Heart right ventricle (tissue), 16 donors: ENCODE data around the gene LRMDA. TPM values are rescaled to one million over a fixed set of nuclear protein-coding genes. Genes with fewer than 3 reads are reported as not detected.

Source experiments
- ATAC-seq, 8 donors: fragments of 200-7000 bp; cut with Tn5 transposase; one replicate each; pipeline ENCODE4 v1.9.1; 2020; ENCODE audit warnings: mild to moderate bottlenecking in 8 of 8, moderate library complexity in 8 of 8, moderate number of reproducible peaks in 1 of 8
- DNase-seq, 2 donors: peaks; one replicate each; pipeline ENCODE4 v3.0.0-alpha.2; 2020
- H3K27ac ChIP-seq, 10 donors: fragments of 200-600 bp; sonication (generic) in 2 of 10; one replicate each; pipeline versions ENCODE4 v1.5.0 to v1.8.0; 2020 to 2022; ENCODE audit warnings: mild to moderate bottlenecking in 3 of 10
- H3K27me3 ChIP-seq, 7 donors: fragments of 200-600 bp; one replicate each; pipeline ENCODE4 v1.8.0; 2021 to 2022; ENCODE audit warnings: mild to moderate bottlenecking in 2 of 7
- H3K36me3 ChIP-seq, 9 donors: fragments of 200-600 bp; sonication (generic) in 1 of 9; one replicate each; pipeline versions ENCODE4 v1.5.0 to v1.8.0; 2020 to 2022; ENCODE audit warnings: mild to moderate bottlenecking in 2 of 9
- H3K4me1 ChIP-seq, 9 donors: fragments of 200-600 bp; sonication (generic) in 1 of 9; one replicate each; pipeline versions ENCODE4 v1.5.0 to v1.8.0; 2020 to 2022; ENCODE audit warnings: mild to moderate bottlenecking in 4 of 9
- H3K4me3 ChIP-seq, 10 donors: fragments of 200-600 bp; sonication (generic) in 2 of 10; one replicate each; pipeline versions ENCODE4 v1.5.0 to v1.8.0; 2020 to 2022; ENCODE audit warnings: mild to moderate bottlenecking in 7 of 10, moderate library complexity in 2 of 10
- H3K9me3 ChIP-seq, 11 donors: fragments of 200-600 bp in 10 of 11; sonication (generic) in 2 of 11; one replicate each; pipeline versions ENCODE4 v1.5.0 to v1.8.0; 2013 to 2022; ENCODE audit warnings: mild to moderate bottlenecking in 2 of 11, control low read depth in 1 of 11, moderate library complexity in 1 of 11
- CTCF ChIP-seq, 9 donors: fragments of 200-600 bp; sonication (generic) in 2 of 9; IDR thresholded peaks; one replicate each; pipeline versions ENCODE4 v1.5.0 to v1.8.0; 2021 to 2022; ENCODE audit warnings: antibody characterized with exemption in 9 of 9, mild to moderate bottlenecking in 5 of 9, moderate library complexity in 1 of 9
- WGBS, 2 donors: extraction: QIAGEN DNeasy Blood & Tissue Kit; methylation state at CpG; one replicate each; pipeline ENCODE4 v1.1.7; 2013; ENCODE audit warnings: inconsistent platforms in 1 of 2; 5-methylcytosine and 5-hydroxymethylcytosine counted together
- intact Hi-C, 10 donors: fragments of 100-400 bp; cut with DNase I; formaldehyde crosslinking; loops; one replicate each; pipeline versions ENCODE4 v1.11.1 to v1.14.2; 2022
- polyA plus RNA-seq, 2 donors: library from polyadenylated mRNA; stranded (reverse); fragments of 200-250 nt; gene quantifications; one replicate each; pipeline ENCODE4 v1.2.3, GENCODE V29; 2013
- total RNA-seq, 10 donors: library from RNA; stranded (reverse); fragmentation: NEBNext Ultra II Directional in 3 of 10; extraction: Animal tissue kit (Norgen Biotek cat#: 25700) in 3 of 10; gene quantifications; one replicate each; pipeline versions ENCODE4 v1.2.1 to v1.2.4, GENCODE V29; 2021 to 2023
- donor health status: Arrhythmogenic right ventricular cardiomyopathy.
- donor health status: ischemic (EF 13 %, LVEDD 7.1; RV severe dilation, severe dysfunction).
- donor health status: healthy with polysubstance abuse.
- donor health status: DM: no; HTN: yes; CAD: no.
- donor health status: DM: no; HTN: no; CAD: no.
- donor health status: ischemic (EF 25% LVEDD 6.9; RV normal size, moderate dysfunction).
- donor health status: ischemic (EF 25% LVEDD 5.7; RV mildly dilated, moderate dysfunction).
- donor health status: healthy.
- donor health status: DM: yes; HTN: yes; CAD: no.
- donor health status: Ischemic cardiomyopathy.
- donor health status: ischemic (EF 35%, LVEDD 5.7; RV mildly dilated, moderate dysfunction).
- donor health status: nonischemic (EF 11% LVEDD 7.7; RV severe dilation, severe dysfunction).
- donor health status: DM: yes; HTN: yes; CAD: no.
- donor health status: PGD.
- donor health status: ischemic (EF 29% LVEDD 5.4; RV normal size, mild dysfunction).
- donor health status: nonischemic (EF 23%, LVEDD 6.1; RV moderate dilation, normal function).

Gene LRMDA
- total and polyA plus RNA-seq, 12 donors, result 4.0 to 59.8 (median 12.7) TPM

GRCh38 chr10:76436401-76436811 lies 1005.0 kb downstream of the LRMDA start:
- Histone ChIP-seq H3K36me3 (no peaks in the 10 kb centered on the region), H3K4me1 (peaks cover 12 to 58% (median 44%) of the 10 kb centered on the region in 9 donors), H3K27me3 (no peaks in the 10 kb centered on the region), H3K4me3 (no peak overlapping the region), H3K9me3 (no peaks in the 10 kb centered on the region), H3K27ac (peak overlapping the region in 9 of 10 donors; percentile 60 to 89 (median 76))
- DNase-seq (peak; percentile 40 to 43), ATAC-seq (peak; percentile 69 to 92 (median 85))
- 33 to 38% methylated on average over 5 of the region's 5 CpGs for WGBS, 2 donors
- intact Hi-C loops, result loop anchor here in 3 of 10 donors (5.0 to 10.0 kb wide), 5 partner anchors 102 to 1032 kb away; partner anchors contain the start of gene ZNF503 (in 2 of the 3)
- no peak for TF ChIP-seq CTCF (IDR thresholded peaks at IDR 0.05)

- Histone ChIP-seq H3K4me3 (no peak overlapping the region), H3K9me3 (no peaks in the 10 kb centered on the region), H3K27ac (peak overlapping the region in 9 of 10 donors; percentile 60 to 89 (median 76)), H3K36me3 (no peaks in the 10 kb centered on the region), H3K4me1 (peaks cover 8 to 53% (median 39%) of the 10 kb centered on the region in 9 donors), H3K27me3 (no peaks in the 10 kb centered on the region)
- WGBS, 2 donors, result 56 to 57% methylated on average over 1 of the region's 1 CpG
- intact Hi-C loops, result loop anchor here in 3 of 10 donors (5.0 to 10.0 kb wide), 5 partner anchors 102 to 1032 kb away; partner anchors contain the start of gene ZNF503 (in 2 of the 3)
- no peak for TF ChIP-seq CTCF (IDR thresholded peaks at IDR 0.05)
- ATAC-seq (peak in 4 of 8 donors; percentile 10 to 52 (median 34)), DNase-seq (no peak)
Measured at GRCh38 chr10:76436981-76437380, 1005.6 kb downstream of the LRMDA start.

- Histone ChIP-seq H3K4me3 (no peak overlapping the region), H3K36me3 (no peaks in the 10 kb centered on the region), H3K4me1 (peaks cover 0 to 52% (median 38%) of the 10 kb centered on the region in 9 donors), H3K27me3 (no peaks in the 10 kb centered on the region), H3K9me3 (no peaks in the 10 kb centered on the region), H3K27ac (no peak overlapping the region)
- no peak for TF ChIP-seq CTCF (IDR thresholded peaks at IDR 0.05)
- WGBS, 2 donors, result 85 to 87% methylated on average over 5 of the region's 5 CpGs
- intact Hi-C loops, result loop anchor here in 2 of 10 donors (2.0 to 5.0 kb wide), 2 partner anchors 54 to 107 kb away; no protein-coding TSS in a partner anchor
- DNase-seq (no peak), ATAC-seq (no peak)
Measured at GRCh38 chr10:76440426-76440825, 1009.0 kb downstream of the LRMDA start.

- WGBS, 2 donors, result 97 to 98% methylated on average over 5 of the region's 5 CpGs
- H3K36me3 ChIP-seq, result no peaks in the 10 kb centered on the region
- no peak overlapping the region for H3K27ac ChIP-seq
- no peak for TF ChIP-seq CTCF (IDR thresholded peaks at IDR 0.05)
- ATAC-seq (no peak), DNase-seq (no peak)
- H3K9me3 ChIP-seq, result no peaks in the 10 kb centered on the region
- peaks cover 0 to 38% (median 26%) of the 10 kb centered on the region in 9 donors for H3K4me1 ChIP-seq
- H3K4me3 ChIP-seq, result no peak overlapping the region
- no peaks in the 10 kb centered on the region for H3K27me3 ChIP-seq
- intact Hi-C loops, result loop anchor here in 1 of 10 donors (5.0 kb wide), 1 partner anchor 105 kb away; no protein-coding TSS in a partner anchor
Measured at GRCh38 chr10:76442113-76442512, 1010.7 kb downstream of the LRMDA start.
